GM12878 (cell line): ENCODE measurements around the gene GNL3L. TPM values are rescaled to one million over a fixed set of nuclear protein-coding genes. Genes with fewer than 3 reads are reported as not detected.

ENCODE experiments used
- ATAC-seq: fragments of 200-7000 bp; cut with Tn5 transposase; 3 replicates; pipeline ENCODE4 v1.9.1; 2020; ENCODE audit warnings: mild to moderate bottlenecking, moderate library complexity
- BruUV-seq: library from RNA; stranded (reverse); fragments of 400-500 nt; replicated peaks from 2 replicates; lab custom pipeline; 2021; lab: Mats Ljungman, UMichigan
- CTCF ChIA-PET: fragments of 300-600 bp; sonication (Branson Sonifier 250); formaldehyde crosslinking; extraction: SDS; loops from one replicate; lab custom pipeline; 2021; ENCODE audit warnings: inconsistent platforms; lab: Yijun Ruan, JAX
- POLR2A ChIA-PET: fragments of 350-600 bp; formaldehyde crosslinking; extraction: SDS; loops from one replicate; lab custom pipeline; 2021; ENCODE audit warnings: inconsistent platforms; lab: Charles Lee
- RAD21 ChIA-PET: fragments of 300-600 bp; sonication (Branson Sonifier 250); formaldehyde crosslinking; loops from one replicate; lab custom pipeline; 2023; ENCODE audit warnings: antibody characterized with exemption; ENCODE audit not compliant: unreplicated experiment; lab: Charles Lee
- SMC1A ChIA-PET: fragments of 300-600 bp; sonication (Branson Sonifier 250); formaldehyde crosslinking; loops from one replicate; lab custom pipeline; 2023; ENCODE audit not compliant: unreplicated experiment, uncharacterized antibody; lab: Charles Lee
- DNase-seq: peaks from one replicate; pipeline ENCODE4 v3.0.0-alpha.2; 2011; ENCODE audit warnings: low read depth, low spot score
- FAIRE-seq: peaks from 3 replicates; lab custom pipeline; 2011; peaks lifted over from hg19 to GRCh38; lab: Jason Lieb, UNC
- H2AFZ ChIP-seq: 2 replicates; pipeline ENCODE4 v1.6.0; 2011; ENCODE audit warnings: low read depth, low read length, control low read depth; ENCODE audit not compliant: control insufficient read depth
- H3K27ac ChIP-seq: 2 replicates; pipeline ENCODE4 v1.5.1; 2011; ENCODE audit warnings: control low read depth; ENCODE audit not compliant: control insufficient read depth, insufficient read depth
- H3K27me3 ChIP-seq, 2 experiments: replicated peaks in 1 of 2; 2 replicates each; pipeline versions ENCODE4 v1.6.0 to v1.6.1; 2011; ENCODE audit warnings: low read length in 1 of 2; ENCODE audit not compliant: control insufficient read depth in 2 of 2, insufficient read depth in 2 of 2
- H3K36me3 ChIP-seq, 2 experiments: 2 replicates each; pipeline ENCODE4 v1.5.1; 2011; ENCODE audit warnings: low read length in 1 of 2; ENCODE audit not compliant: control insufficient read depth in 2 of 2, insufficient read depth in 2 of 2
- H3K4me1 ChIP-seq: 2 replicates; pipeline ENCODE4 v1.6.1; 2011; ENCODE audit warnings: mild to moderate bottlenecking, low read length, moderate library complexity, mixed read lengths; ENCODE audit not compliant: control insufficient read depth, insufficient read depth
- H3K4me2 ChIP-seq: 2 replicates; pipeline ENCODE4 v1.6.0; 2011; ENCODE audit warnings: control low read depth; ENCODE audit not compliant: control insufficient read depth, insufficient read depth
- H3K4me3 ChIP-seq: fragments of 200-600 bp; sonication (generic); 2 replicates; pipeline ENCODE4 v1.5.1; 2016
- H3K79me2 ChIP-seq: 2 replicates; pipeline ENCODE4 v1.6.0; 2011; ENCODE audit warnings: low read length; ENCODE audit not compliant: control insufficient read depth, insufficient read depth
- H3K9ac ChIP-seq: 2 replicates; pipeline ENCODE4 v1.8.0; 2011; ENCODE audit warnings: low read length, control low read depth, mixed read lengths; ENCODE audit not compliant: control insufficient read depth, insufficient read depth
- H3K9me3 ChIP-seq: replicated peaks from 3 replicates; pipeline ENCODE4 v1.5.1; 2011; ENCODE audit warnings: mild to moderate bottlenecking, low read length; ENCODE audit not compliant: control insufficient read depth, insufficient read depth
- H4K20me1 ChIP-seq: 2 replicates; pipeline ENCODE4 v1.6.0; 2011; ENCODE audit not compliant: control insufficient read depth, insufficient read depth
- ASH2L ChIP-seq: fragments of 300-600, 200-600 bp; sonication (generic); IDR thresholded peaks from 2 replicates; pipeline ENCODE4 v1.6.1; 2017; ENCODE audit warnings: low read depth, mild to moderate bottlenecking, borderline replicate concordance
- CHD1 ChIP-seq: IDR thresholded peaks from 2 replicates; pipeline ENCODE4 v1.6.1; 2012; ENCODE audit warnings: low read depth, low read length, improper control_type of control experiment
- FOXK2 ChIP-seq: fragments of 450-650 bp; IDR thresholded peaks from 2 replicates; pipeline ENCODE4 v1.6.1; 2017; ENCODE audit warnings: mild to moderate bottlenecking, moderate library complexity
- KAT2A ChIP-seq: conservative IDR thresholded peaks from 2 replicates; pipeline ENCODE4 v1.6.1; 2011; ENCODE audit warnings: low read depth, low read length; ENCODE audit not compliant: control insufficient read depth
- MLLT1 ChIP-seq: fragments of 450-650 bp; IDR thresholded peaks from 2 replicates; pipeline ENCODE4 v1.6.1; 2016; ENCODE audit warnings: mild to moderate bottlenecking
- NR2C2 ChIP-seq: IDR thresholded peaks from 2 replicates; pipeline ENCODE4 v1.6.1; 2011; ENCODE audit warnings: borderline replicate concordance, low read depth; ENCODE audit not compliant: control insufficient read depth, insufficient read length
- PML ChIP-seq: IDR thresholded peaks from 2 replicates; pipeline ENCODE4 v1.6.1; 2012; ENCODE audit warnings: low read length, inconsistent platforms
- SIX5 ChIP-seq: IDR thresholded peaks from 2 replicates; pipeline ENCODE4 v1.6.1; 2011; ENCODE audit warnings: mild to moderate bottlenecking, low read depth, low read length, moderate library complexity; ENCODE audit not compliant: severe bottlenecking
- SMC3 ChIP-seq: IDR thresholded peaks from 2 replicates; pipeline ENCODE4 v1.6.1; 2011; ENCODE audit warnings: low read length, improper control_type of control experiment, borderline replicate concordance
- TCF7 ChIP-seq: IDR thresholded peaks from 2 replicates; pipeline ENCODE4 v1.6.1; 2014; ENCODE audit warnings: antibody characterized with exemption, borderline replicate concordance
- WGBS: methylation state at CpG from one replicate; pipeline ENCODE4 v1.1.6; 2016; ENCODE audit warnings: low lambda C conversion rate; ENCODE audit not compliant: insufficient replicate concordance, insufficient coverage; ENCODE audit errors: missing lambda C conversion rate; 5-methylcytosine and 5-hydroxymethylcytosine counted together
- in situ Hi-C: fragments of 300-500 bp; cut with MboI; formaldehyde crosslinking; loops from 9 replicates; pipeline ENCODE4 v1.14.3; 2018; ENCODE audit warnings: mixed read lengths
- intact Hi-C: fragments of 100-400 bp; cut with micrococcal nuclease; formaldehyde crosslinking; loops from one replicate; pipeline ENCODE4 v1.14.2; 2022; ENCODE audit not compliant: unreplicated experiment
- polyA plus RNA-seq, 11 experiments: library from polyadenylated mRNA; depleted of rRNA in 4 of 11; unstranded in 6 of 11; stranded (reverse) in 5 of 11; fragments of >200 nt; fragmentation: Nextera tagmentation in 4 of 11; fragmentation: Illumina TruSeq in 1 of 11; extraction: Ambion mirVana in 4 of 11; extraction: Trizol in 1 of 11; gene quantifications; 1 replicate in 1 of 11; 2 replicates in 10 of 11; pipeline versions ENCODE4 v1.2.1 to v1.2.3, GENCODE V29; 2011 to 2016; ENCODE audit warnings: inconsistent platforms in 2 of 11, missing spikeins in 2 of 11, low read depth in 1 of 11
- total RNA-seq, 4 experiments: library from RNA; depleted of rRNA in 3 of 4; stranded (reverse); fragments of >200 nt in 3 of 4; fragmentation: Illumina TruSeq in 1 of 4; extraction: Trizol in 1 of 4; gene quantifications; 2 replicates each; pipeline versions ENCODE4 v1.2.1 to v1.2.3, GENCODE V29; 2013 to 2021
- TF ChIP-seq, protein P1 (sequence below): fragments of 450-650 bp; IDR thresholded peaks from 2 replicates; pipeline ENCODE4 v1.6.1; 2017; ENCODE audit warnings: mild to moderate bottlenecking, moderate library complexity

Gene GNL3L
- total and polyA plus RNA-seq, 10 of the 15 experiments (the other 5 are each of a cell fraction or from before 2014, with no cell fraction given) = 5.8 to 57.9 (median 29.1) TPM

DNA sequence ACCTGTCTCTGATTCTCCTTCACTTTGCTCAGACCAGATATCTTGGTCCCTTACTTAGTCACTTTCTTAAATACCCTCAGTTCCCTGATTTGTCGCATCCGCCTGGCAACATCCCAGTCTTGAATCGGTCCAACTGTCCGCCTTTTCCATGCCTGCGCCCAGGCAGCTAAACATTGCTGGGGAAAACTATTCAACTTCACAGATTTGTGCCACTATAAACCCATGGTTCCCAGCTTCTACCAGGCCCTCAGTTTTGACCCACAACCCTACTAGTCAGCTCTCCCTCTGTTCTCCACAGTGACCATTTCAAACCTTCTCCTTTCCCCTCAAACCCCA lies 33.5 kb upstream of the GNL3L start:
- 57% methylated on average over 5 of the region's 5 CpGs for WGBS
- in situ Hi-C loops = no loop called here
- no peaks in the 10 kb centered on the region for H3K36me3 ChIP-seq
- no peak overlapping the region for H2AFZ ChIP-seq
- no peak for ATAC-seq
- TF ChIP-seq TCF7 (no peak), ASH2L (no peak), SMC3 (no peak), SIX5 (no peak)
- H3K79me2 ChIP-seq = no peaks in the 10 kb centered on the region
- intact Hi-C loops = no loop called here
- no peaks in the 10 kb centered on the region for H3K4me1 ChIP-seq
- no peak for DNase-seq
- FAIRE-seq = no peak
- H3K27me3 ChIP-seq = peaks cover 0 to 3% of the 10 kb centered on the region in 2 experiments; a peak in 1 of 4 replicates
- ChIA-PET SMC1A (no interaction called here), RAD21 (no interaction called here), POLR2A (no interaction called here), CTCF (no interaction called here)
- no peak overlapping the region for H3K9ac ChIP-seq
- no peak overlapping the region for H3K4me2 ChIP-seq
- BruUV-seq = no TSS peak
- no peaks in the 10 kb centered on the region for H4K20me1 ChIP-seq
- H3K4me3 ChIP-seq = no peak overlapping the region
- H3K9me3 ChIP-seq = no peaks in the 10 kb centered on the region
- H3K27ac ChIP-seq = no peak overlapping the region

DNA sequence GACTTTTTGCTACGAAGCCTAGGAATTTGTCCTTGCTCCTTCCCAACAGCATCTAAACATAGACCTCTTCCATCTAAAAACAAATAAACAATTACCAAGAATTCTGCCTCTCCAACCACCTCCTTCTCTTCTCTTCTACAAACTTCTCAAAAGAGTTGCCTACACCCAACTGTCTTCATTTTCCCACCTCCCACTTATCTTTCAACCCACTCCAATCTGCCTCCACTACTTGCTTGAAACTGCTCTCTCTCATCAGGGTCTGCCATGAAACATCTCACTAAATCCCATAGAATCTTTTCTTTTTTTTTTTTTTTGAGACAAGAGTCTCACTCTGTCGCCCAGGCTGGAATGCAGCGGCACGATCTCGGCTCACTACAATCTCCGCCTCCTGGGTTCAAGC lies 33.1 kb upstream of the GNL3L start:
- BruUV-seq = no TSS peak
- in situ Hi-C loops = no loop called here
- no peaks in the 10 kb centered on the region for H3K4me1 ChIP-seq
- ChIA-PET RAD21 (no interaction called here), SMC1A (no interaction called here), POLR2A (no interaction called here), CTCF (no interaction called here)
- H3K36me3 ChIP-seq = no peaks in the 10 kb centered on the region
- peaks cover 0 to 3% of the 10 kb centered on the region in 2 experiments; a peak in 1 of 4 replicates for H3K27me3 ChIP-seq
- TF ChIP-seq FOXK2 (no peak), CHD1 (no peak), NR2C2 (no peak), PML (no peak), KAT2A (no peak), MLLT1 (no peak)
- TF ChIP-seq, protein P1, sequence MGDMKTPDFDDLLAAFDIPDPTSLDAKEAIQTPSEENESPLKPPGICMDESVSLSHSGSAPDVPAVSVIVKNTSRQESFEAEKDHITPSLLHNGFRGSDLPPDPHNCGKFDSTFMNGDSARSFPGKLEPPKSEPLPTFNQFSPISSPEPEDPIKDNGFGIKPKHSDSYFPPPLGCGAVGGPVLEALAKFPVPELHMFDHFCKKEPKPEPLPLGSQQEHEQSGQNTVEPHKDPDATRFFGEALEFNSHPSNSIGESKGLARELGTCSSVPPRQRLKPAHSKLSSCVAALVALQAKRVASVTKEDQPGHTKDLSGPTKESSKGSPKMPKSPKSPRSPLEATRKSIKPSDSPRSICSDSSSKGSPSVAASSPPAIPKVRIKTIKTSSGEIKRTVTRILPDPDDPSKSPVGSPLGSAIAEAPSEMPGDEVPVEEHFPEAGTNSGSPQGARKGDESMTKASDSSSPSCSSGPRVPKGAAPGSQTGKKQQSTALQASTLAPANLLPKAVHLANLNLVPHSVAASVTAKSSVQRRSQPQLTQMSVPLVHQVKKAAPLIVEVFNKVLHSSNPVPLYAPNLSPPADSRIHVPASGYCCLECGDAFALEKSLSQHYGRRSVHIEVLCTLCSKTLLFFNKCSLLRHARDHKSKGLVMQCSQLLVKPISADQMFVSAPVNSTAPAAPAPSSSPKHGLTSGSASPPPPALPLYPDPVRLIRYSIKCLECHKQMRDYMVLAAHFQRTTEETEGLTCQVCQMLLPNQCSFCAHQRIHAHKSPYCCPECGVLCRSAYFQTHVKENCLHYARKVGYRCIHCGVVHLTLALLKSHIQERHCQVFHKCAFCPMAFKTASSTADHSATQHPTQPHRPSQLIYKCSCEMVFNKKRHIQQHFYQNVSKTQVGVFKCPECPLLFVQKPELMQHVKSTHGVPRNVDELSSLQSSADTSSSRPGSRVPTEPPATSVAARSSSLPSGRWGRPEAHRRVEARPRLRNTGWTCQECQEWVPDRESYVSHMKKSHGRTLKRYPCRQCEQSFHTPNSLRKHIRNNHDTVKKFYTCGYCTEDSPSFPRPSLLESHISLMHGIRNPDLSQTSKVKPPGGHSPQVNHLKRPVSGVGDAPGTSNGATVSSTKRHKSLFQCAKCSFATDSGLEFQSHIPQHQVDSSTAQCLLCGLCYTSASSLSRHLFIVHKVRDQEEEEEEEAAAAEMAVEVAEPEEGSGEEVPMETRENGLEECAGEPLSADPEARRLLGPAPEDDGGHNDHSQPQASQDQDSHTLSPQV = no peak
- no peaks in the 10 kb centered on the region for H4K20me1 ChIP-seq
- H3K27ac ChIP-seq = no peak overlapping the region
- intact Hi-C loops = no loop called here
- FAIRE-seq = no peak
- no peak overlapping the region for H3K4me3 ChIP-seq
- ATAC-seq = no peak
- no peaks in the 10 kb centered on the region for H3K79me2 ChIP-seq
- WGBS = 89% methylated on average over 2 of the region's 6 CpGs
- no peak overlapping the region for H2AFZ ChIP-seq
- no peak for DNase-seq
- no peak overlapping the region for H3K9ac ChIP-seq
- no peaks in the 10 kb centered on the region for H3K9me3 ChIP-seq
- no peak overlapping the region for H3K4me2 ChIP-seq
